ENCODE results near the gene LMOD3.

LMOD3 gene

DNA sequence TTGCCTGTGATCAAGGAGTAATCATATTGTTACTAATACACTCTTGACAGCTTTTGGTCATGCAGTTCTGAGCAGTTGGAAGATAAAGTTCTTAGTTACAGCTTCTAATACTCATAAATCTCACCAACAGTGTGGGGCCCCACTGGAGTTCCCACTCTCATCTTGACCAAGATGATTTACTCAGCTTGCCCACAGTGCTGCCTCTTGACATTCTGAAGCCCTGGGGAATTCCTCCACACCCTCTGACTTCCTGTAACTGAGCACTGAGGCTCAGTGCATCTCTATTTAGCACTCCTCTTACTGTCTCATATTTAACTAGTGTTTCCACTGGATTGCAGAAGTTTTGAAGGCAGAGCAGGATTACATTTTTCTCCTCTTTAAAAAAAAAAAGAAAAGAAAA, 39.6 kb downstream of the LMOD3 start:
- no peak overlapping the region for H3K4me3 ChIP-seq (replicated peaks; ENCODE audit: low read depth, low read length)
- DNase-seq (ENCODE audit: low read depth), result peak; percentile 68
- TF ChIP-seq, protein P1, sequence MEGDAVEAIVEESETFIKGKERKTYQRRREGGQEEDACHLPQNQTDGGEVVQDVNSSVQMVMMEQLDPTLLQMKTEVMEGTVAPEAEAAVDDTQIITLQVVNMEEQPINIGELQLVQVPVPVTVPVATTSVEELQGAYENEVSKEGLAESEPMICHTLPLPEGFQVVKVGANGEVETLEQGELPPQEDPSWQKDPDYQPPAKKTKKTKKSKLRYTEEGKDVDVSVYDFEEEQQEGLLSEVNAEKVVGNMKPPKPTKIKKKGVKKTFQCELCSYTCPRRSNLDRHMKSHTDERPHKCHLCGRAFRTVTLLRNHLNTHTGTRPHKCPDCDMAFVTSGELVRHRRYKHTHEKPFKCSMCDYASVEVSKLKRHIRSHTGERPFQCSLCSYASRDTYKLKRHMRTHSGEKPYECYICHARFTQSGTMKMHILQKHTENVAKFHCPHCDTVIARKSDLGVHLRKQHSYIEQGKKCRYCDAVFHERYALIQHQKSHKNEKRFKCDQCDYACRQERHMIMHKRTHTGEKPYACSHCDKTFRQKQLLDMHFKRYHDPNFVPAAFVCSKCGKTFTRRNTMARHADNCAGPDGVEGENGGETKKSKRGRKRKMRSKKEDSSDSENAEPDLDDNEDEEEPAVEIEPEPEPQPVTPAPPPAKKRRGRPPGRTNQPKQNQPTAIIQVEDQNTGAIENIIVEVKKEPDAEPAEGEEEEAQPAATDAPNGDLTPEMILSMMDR (IDR thresholded peaks at IDR 0.05; ENCODE audit: low read length, missing control alignments), result no peak

DNA sequence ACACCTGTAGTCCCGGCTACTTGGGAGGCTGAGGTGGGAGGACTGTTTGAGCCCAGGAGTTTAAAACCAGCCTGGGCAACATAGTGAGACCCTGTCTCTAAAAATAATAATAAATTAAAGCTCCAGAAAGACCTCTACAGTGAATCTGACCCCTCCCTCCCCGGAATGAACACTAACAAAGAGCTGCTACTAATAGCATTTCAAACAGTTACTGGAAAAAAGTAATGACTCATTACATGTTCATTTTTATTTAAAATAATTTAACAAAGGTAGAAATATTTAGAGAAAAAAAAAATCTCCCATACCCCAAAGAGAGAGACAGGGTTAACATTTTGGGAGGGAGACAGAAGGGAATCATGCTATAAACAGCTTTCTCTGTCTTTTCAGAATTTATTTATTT, 40.0 kb downstream of the LMOD3 start:
- no peak overlapping the region for H3K4me3 ChIP-seq (replicated peaks; ENCODE audit: low read depth, low read length)
- no peak for DNase-seq (ENCODE audit: low read depth)
- TF ChIP-seq, protein P1 (IDR thresholded peaks at IDR 0.05; ENCODE audit: low read length, missing control alignments), result no peak

DNA sequence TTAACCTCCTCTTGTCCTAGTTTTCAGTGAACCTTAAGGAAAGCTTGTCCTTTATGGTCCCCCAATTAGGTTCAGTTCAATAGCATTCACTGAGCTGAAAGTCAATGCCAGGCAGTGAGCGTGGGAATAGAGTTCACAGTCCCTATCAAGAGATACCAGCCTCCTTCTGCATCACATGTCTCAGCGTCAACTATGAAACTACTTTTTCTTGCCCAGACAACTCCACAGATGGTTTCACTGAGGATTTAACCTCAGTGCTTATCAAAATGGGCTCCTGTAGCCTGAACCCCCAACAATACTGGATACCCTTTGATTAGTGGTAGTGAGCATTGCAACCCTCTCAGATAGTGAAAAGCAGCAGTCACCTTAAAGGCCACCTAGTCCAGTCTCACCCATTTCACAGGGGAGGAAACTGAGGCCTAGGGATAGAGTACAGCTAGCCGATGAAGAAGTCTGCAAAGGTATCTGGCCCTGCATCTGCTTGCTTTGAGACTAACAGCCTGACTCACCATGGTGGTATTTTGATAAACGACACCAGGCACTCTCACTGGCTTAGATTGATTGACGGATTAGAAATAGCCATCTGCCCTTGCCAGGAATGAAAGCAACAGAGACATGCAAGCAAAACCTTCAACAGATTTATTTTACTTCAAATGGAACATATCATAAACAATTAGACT, 40.7 kb downstream of the LMOD3 start:
- H3K4me3 ChIP-seq (replicated peaks; ENCODE audit: low read depth, low read length), result no peak overlapping the region

GRCh38 chr3:69080233-69080920, 42.0 kb downstream of the LMOD3 start, which contains the start of gene UBA3:
UBA3 (minus strand) TSS chr3:69080365; CDS start chr3:69080353, 12 bp downstream.
- TF ChIP-seq, protein P1 (IDR thresholded peaks at IDR 0.05; ENCODE audit: low read length, missing control alignments), result no peak
- peak; percentile 85 for DNase-seq (ENCODE audit: low read depth)
- H3K4me3 ChIP-seq (replicated peaks; ENCODE audit: low read depth, low read length), result peak within 1 kb of the TSS; percentile 83

More for the DNA sequence above, 40.7 kb downstream of the LMOD3 start:
- DNase-seq (ENCODE audit: low read depth), result no peak
- TF ChIP-seq, protein P1 (IDR thresholded peaks at IDR 0.05; ENCODE audit: low read length, missing control alignments), result no peak

GRCh38 chr3:69079269-69080159, 42.9 kb downstream of the LMOD3 start:
- TF ChIP-seq, protein P1 (IDR thresholded peaks at IDR 0.05; ENCODE audit: low read length, missing control alignments), result no peak
- H3K4me3 ChIP-seq (replicated peaks; ENCODE audit: low read depth, low read length), result peak overlapping the region; percentile 83
- DNase-seq (ENCODE audit: low read depth), result no peak

- TF ChIP-seq, protein P1 (IDR thresholded peaks at IDR 0.05; ENCODE audit: low read length, missing control alignments), result no peak
- no peak overlapping the region for H3K4me3 ChIP-seq (replicated peaks; ENCODE audit: low read depth, low read length)
- no peak for DNase-seq (ENCODE audit: low read depth)
Observed at GRCh38 chr3:69072928-69073327, 49.5 kb downstream of the LMOD3 start.
